Esophagus squamous epithelium (tissue), 5 donors: ENCODE data around the gene LARP1. TPM values are rescaled to one million over a fixed set of nuclear protein-coding genes. Genes with fewer than 3 reads are reported as not detected.

Source experiments
- DNase-seq: peaks from one replicate; lab custom pipeline; 2025; lab: John Stamatoyannopoulos, UW
- H3K27ac ChIP-seq, 4 donors: fragments of 200-600 bp; sonication (generic); one replicate each; pipeline ENCODE4 v1.5.1; 2016 to 2019; ENCODE audit warnings: mild to moderate bottlenecking in 1 of 4
- H3K27me3 ChIP-seq, 4 donors: fragments of 200-600 bp; sonication (generic); 1 replicate in 3 of 4; 2 replicates in 1 of 4; pipeline versions ENCODE4 v1.5.1 to v1.6.0; 2017 to 2021; ENCODE audit warnings: antibody characterized with exemption in 1 of 4
- H3K36me3 ChIP-seq, 3 donors: fragments of 200-600 bp; sonication (generic); one replicate each; pipeline ENCODE4 v1.5.1; 2016 to 2019
- H3K4me1 ChIP-seq, 3 donors: fragments of 200-600 bp; sonication (generic); one replicate each; pipeline ENCODE4 v1.5.1; 2017 to 2019
- H3K4me3 ChIP-seq, 4 donors: fragments of 200-600 bp; sonication (generic); 1 replicate in 3 of 4; 2 replicates in 1 of 4; pipeline ENCODE4 v1.5.1; 2016 to 2019; ENCODE audit warnings: mild to moderate bottlenecking in 2 of 4, moderate library complexity in 1 of 4
- H3K9me3 ChIP-seq, 3 donors: fragments of 200-600 bp; sonication (generic); one replicate each; pipeline ENCODE4 v1.5.1; 2016 to 2019
- POLR2A ChIP-seq, 4 donors: fragments of 450-650 bp; IDR thresholded peaks; one replicate each; pipeline ENCODE4 v1.6.1; 2017; ENCODE audit warnings: antibody characterized with exemption in 4 of 4, mild to moderate bottlenecking in 4 of 4, moderate library complexity in 3 of 4
- WGBS, 2 donors: methylation state at CpG; one replicate each; pipeline ENCODE4 v1.1.5; 2018; 5-methylcytosine and 5-hydroxymethylcytosine counted together
- intact Hi-C: fragments of 100-400 bp; cut with DNase I; formaldehyde crosslinking; loops from one replicate; pipeline ENCODE4 v1.15.0; 2022
- small RNA-seq, 4 donors: library from RNA; depleted of rRNA; stranded (forward); fragments of <200 nt; gene quantifications; one replicate each; pipeline ENCODE3, GENCODE V24; 2016
- total RNA-seq, 4 donors: library from RNA; depleted of rRNA; stranded (reverse); fragments of >200 nt; gene quantifications; one replicate each; pipeline ENCODE4 v1.1.0, GENCODE V29; 2016
- TF ChIP-seq, protein P1 (sequence below), 6 experiments: fragments of 450-650 bp in 4 of 6; fragments of 200-600 bp in 2 of 6; sonication (generic) in 2 of 6; IDR thresholded peaks; one replicate each; pipeline ENCODE4 v1.5.1; 2016 to 2019; ENCODE audit warnings: antibody characterized with exemption in 6 of 6, mild to moderate bottlenecking in 4 of 6, moderate library complexity in 4 of 6
- donor health status: DM: yes; HTN: yes; CAD: no.

LARP1 gene
- total RNA-seq, 4 donors from 2014 or later, result 81.7 to 105 (median 95.2) TPM

DNA sequence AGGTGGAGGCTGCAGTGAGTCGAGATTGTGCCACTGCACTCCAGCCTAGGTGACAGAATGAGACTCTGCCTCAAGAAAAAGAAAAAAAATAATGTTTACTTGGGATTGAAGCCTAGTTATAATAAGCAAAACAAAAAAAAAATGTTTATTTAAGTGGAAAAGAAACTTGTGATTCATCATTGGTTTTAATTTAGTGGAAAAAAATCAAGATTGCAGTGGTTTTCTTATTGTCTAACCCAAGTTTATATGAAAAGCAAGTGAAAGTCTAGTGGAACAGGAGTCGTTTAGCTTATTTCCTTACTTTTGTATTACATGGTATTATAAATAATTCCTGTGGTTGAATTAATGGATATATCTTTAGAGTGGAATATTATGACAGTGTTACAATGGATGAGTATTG, 111.7 kb downstream of the LARP1 start:
- Histone ChIP-seq H3K4me3 (no peak overlapping the region), H3K4me1 (peaks cover 0 to 32% (median 10%) of the 10 kb centered on the region in 3 donors), H3K27me3 (no peaks in the 10 kb centered on the region), H3K36me3 (peaks cover 0 to 92% (median 16%) of the 10 kb centered on the region in 3 donors), H3K27ac (no peak overlapping the region), H3K9me3 (no peaks in the 10 kb centered on the region)
- no peak for TF ChIP-seq POLR2A (IDR thresholded peaks at IDR 0.05)
- TF ChIP-seq, protein P1, sequence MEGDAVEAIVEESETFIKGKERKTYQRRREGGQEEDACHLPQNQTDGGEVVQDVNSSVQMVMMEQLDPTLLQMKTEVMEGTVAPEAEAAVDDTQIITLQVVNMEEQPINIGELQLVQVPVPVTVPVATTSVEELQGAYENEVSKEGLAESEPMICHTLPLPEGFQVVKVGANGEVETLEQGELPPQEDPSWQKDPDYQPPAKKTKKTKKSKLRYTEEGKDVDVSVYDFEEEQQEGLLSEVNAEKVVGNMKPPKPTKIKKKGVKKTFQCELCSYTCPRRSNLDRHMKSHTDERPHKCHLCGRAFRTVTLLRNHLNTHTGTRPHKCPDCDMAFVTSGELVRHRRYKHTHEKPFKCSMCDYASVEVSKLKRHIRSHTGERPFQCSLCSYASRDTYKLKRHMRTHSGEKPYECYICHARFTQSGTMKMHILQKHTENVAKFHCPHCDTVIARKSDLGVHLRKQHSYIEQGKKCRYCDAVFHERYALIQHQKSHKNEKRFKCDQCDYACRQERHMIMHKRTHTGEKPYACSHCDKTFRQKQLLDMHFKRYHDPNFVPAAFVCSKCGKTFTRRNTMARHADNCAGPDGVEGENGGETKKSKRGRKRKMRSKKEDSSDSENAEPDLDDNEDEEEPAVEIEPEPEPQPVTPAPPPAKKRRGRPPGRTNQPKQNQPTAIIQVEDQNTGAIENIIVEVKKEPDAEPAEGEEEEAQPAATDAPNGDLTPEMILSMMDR (IDR thresholded peaks at IDR 0.05), result no peak
- DNase-seq, result no peak
- 66 to 75% methylated on average over 1 to 2 of the region's 2 CpGs for WGBS, 2 donors
- intact Hi-C loops, result no loop called here

Small RNA genes within 50 kb of the gene (small RNA-seq; reads per million reads assigned to genes)
- gene MIR378H (0 reads per million in 4 donors), gene RF00019 (0 reads per million in 4 donors)

Other genes with a start within 250 kb of the LARP1 start
- 10 to 100 TPM in 2 of 4 donors, 1 to 10 TPM in 2; 1.6 to 30.1 (median 7.3) TPM for gene FAXDC2, start 95.2 kb downstream of the LARP1 start, total RNA-seq
- 10 to 100 TPM; 32.8 to 55.0 (median 40.3) TPM for gene CNOT8, start 103.2 kb downstream of the LARP1 start, total RNA-seq
- 10 to 100 TPM; 10.1 to 18.1 (median 13.2) TPM for gene GEMIN5, start 182.8 kb downstream of the LARP1 start, total RNA-seq
- gene MRPL22, start 185.7 kb downstream of the LARP1 start, total RNA-seq, result 10 to 100 TPM; 17.0 to 29.9 (median 21.6) TPM